ENCODE data around the gene SEMA4A. TPM values are rescaled to one million over a fixed set of nuclear protein-coding genes. Genes with fewer than 3 reads are reported as not detected.

SEMA4A gene
- polyA plus RNA-seq, 1 donor from 2014 or later, result 17.1 TPM

- H3K27ac ChIP-seq (ENCODE audit: low read length), result no peak overlapping the region
- no peaks in the 10 kb centered on the region for H3K9me3 ChIP-seq (ENCODE audit: low read length)
- H3K27me3 ChIP-seq (ENCODE audit: insufficient read depth, low read depth, low read length), result no peaks in the 10 kb centered on the region
- no peak overlapping the region for H2AFZ ChIP-seq (ENCODE audit: low read depth, low read length)
- no peaks in the 10 kb centered on the region for H4K20me1 ChIP-seq (ENCODE audit: insufficient read depth)
- no peak overlapping the region for H3K4me2 ChIP-seq (ENCODE audit: low read length)
- no peak overlapping the region for H3K9ac ChIP-seq (ENCODE audit: low read length)
- no peaks in the 10 kb centered on the region for H3K9me2 ChIP-seq (ENCODE audit: insufficient read depth, low read length)
- H3K79me2 ChIP-seq (replicated peaks; ENCODE audit: insufficient read depth, low read length), result peaks cover 14% of the 10 kb centered on the region
- H3K4me3 ChIP-seq (ENCODE audit: low read length), result no peak overlapping the region
- H3K36me3 ChIP-seq (ENCODE audit: insufficient read depth, low read length), result no peaks in the 10 kb centered on the region
- TF ChIP-seq MXI1 (conservative IDR thresholded peaks at IDR 0.05; ENCODE audit: poor library complexity, severe bottlenecking) (no peak), EP300 (conservative IDR thresholded peaks at IDR 0.05; ENCODE audit: poor library complexity, severe bottlenecking) (no peak), TAF1 (IDR thresholded peaks at IDR 0.05; ENCODE audit: low read depth) (no peak)
- no peaks in the 10 kb centered on the region for H3F3A ChIP-seq (ENCODE audit: insufficient read depth, low read length, poor library complexity, severe bottlenecking)
Measured at GRCh38 chr1:156217871-156218270, 64.5 kb downstream of the SEMA4A start.

- no peak for TF ChIP-seq MXI1 (conservative IDR thresholded peaks at IDR 0.05; ENCODE audit: poor library complexity, severe bottlenecking)
- no peak for TF ChIP-seq EP300 (conservative IDR thresholded peaks at IDR 0.05; ENCODE audit: poor library complexity, severe bottlenecking)
- TF ChIP-seq RAD21 (conservative IDR thresholded peaks at IDR 0.05), result no peak
- TF ChIP-seq EZH2 (IDR thresholded peaks at IDR 0.05; ENCODE audit: borderline replicate concordance, insufficient read depth, low read length, poor library complexity, severe bottlenecking), result no peak
- TF ChIP-seq, protein P1, sequence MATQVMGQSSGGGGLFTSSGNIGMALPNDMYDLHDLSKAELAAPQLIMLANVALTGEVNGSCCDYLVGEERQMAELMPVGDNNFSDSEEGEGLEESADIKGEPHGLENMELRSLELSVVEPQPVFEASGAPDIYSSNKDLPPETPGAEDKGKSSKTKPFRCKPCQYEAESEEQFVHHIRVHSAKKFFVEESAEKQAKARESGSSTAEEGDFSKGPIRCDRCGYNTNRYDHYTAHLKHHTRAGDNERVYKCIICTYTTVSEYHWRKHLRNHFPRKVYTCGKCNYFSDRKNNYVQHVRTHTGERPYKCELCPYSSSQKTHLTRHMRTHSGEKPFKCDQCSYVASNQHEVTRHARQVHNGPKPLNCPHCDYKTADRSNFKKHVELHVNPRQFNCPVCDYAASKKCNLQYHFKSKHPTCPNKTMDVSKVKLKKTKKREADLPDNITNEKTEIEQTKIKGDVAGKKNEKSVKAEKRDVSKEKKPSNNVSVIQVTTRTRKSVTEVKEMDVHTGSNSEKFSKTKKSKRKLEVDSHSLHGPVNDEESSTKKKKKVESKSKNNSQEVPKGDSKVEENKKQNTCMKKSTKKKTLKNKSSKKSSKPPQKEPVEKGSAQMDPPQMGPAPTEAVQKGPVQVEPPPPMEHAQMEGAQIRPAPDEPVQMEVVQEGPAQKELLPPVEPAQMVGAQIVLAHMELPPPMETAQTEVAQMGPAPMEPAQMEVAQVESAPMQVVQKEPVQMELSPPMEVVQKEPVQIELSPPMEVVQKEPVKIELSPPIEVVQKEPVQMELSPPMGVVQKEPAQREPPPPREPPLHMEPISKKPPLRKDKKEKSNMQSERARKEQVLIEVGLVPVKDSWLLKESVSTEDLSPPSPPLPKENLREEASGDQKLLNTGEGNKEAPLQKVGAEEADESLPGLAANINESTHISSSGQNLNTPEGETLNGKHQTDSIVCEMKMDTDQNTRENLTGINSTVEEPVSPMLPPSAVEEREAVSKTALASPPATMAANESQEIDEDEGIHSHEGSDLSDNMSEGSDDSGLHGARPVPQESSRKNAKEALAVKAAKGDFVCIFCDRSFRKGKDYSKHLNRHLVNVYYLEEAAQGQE (IDR thresholded peaks at IDR 0.05; ENCODE audit: borderline replicate concordance), result no peak
- no peak for TF ChIP-seq TAF1 (IDR thresholded peaks at IDR 0.05; ENCODE audit: low read depth)
- H4K20me1 ChIP-seq (ENCODE audit: insufficient read depth), result no peaks in the 10 kb centered on the region
- H2AFZ ChIP-seq (ENCODE audit: low read depth, low read length), result no peak overlapping the region
- H3K4me2 ChIP-seq (ENCODE audit: low read length), result no peak overlapping the region
- no peaks in the 10 kb centered on the region for H3K9me3 ChIP-seq (ENCODE audit: low read length)
- no peaks in the 10 kb centered on the region for H3K9me2 ChIP-seq (ENCODE audit: insufficient read depth, low read length)
- no peak overlapping the region for H3K27ac ChIP-seq (ENCODE audit: low read length)
- H3F3A ChIP-seq (ENCODE audit: insufficient read depth, low read length, poor library complexity, severe bottlenecking), result no peaks in the 10 kb centered on the region
- no peak overlapping the region for H3K9ac ChIP-seq (ENCODE audit: low read length)
- H3K27me3 ChIP-seq (ENCODE audit: insufficient read depth, low read depth, low read length), result no peaks in the 10 kb centered on the region
- no peak overlapping the region for H3K4me3 ChIP-seq (ENCODE audit: low read length)
- peaks cover 7% of the 10 kb centered on the region for H3K79me2 ChIP-seq (replicated peaks; ENCODE audit: insufficient read depth, low read length)
- no peaks in the 10 kb centered on the region for H3K36me3 ChIP-seq (ENCODE audit: insufficient read depth, low read length)
Measured at GRCh38 chr1:156220226-156220625, 66.8 kb downstream of the SEMA4A start.

GRCh38 chr1:156221986-156222692, 68.8 kb downstream of the SEMA4A start:
- H3F3A ChIP-seq (ENCODE audit: insufficient read depth, low read length, poor library complexity, severe bottlenecking), result no peaks in the 10 kb centered on the region
- no peak overlapping the region for H3K27ac ChIP-seq (ENCODE audit: low read length)
- H3K79me2 ChIP-seq (replicated peaks; ENCODE audit: insufficient read depth, low read length), result peaks cover 3% of the 10 kb centered on the region
- TF ChIP-seq TAF1 (IDR thresholded peaks at IDR 0.05; ENCODE audit: low read depth), result no peak
- TF ChIP-seq POLR2AphosphoS5 (IDR thresholded peaks at IDR 0.05), result no peak
- TF ChIP-seq EZH2 (IDR thresholded peaks at IDR 0.05; ENCODE audit: borderline replicate concordance, insufficient read depth, low read length, poor library complexity, severe bottlenecking), result no peak
- no peak for TF ChIP-seq RAD21 (conservative IDR thresholded peaks at IDR 0.05)
- TF ChIP-seq, protein P1 (IDR thresholded peaks at IDR 0.05; ENCODE audit: borderline replicate concordance), result no peak
- TF ChIP-seq SMC3 (conservative IDR thresholded peaks at IDR 0.05; ENCODE audit: poor library complexity), result no peak
- no peak for TF ChIP-seq EP300 (conservative IDR thresholded peaks at IDR 0.05; ENCODE audit: poor library complexity, severe bottlenecking)
- H3K27me3 ChIP-seq (ENCODE audit: insufficient read depth, low read depth, low read length), result no peaks in the 10 kb centered on the region
- H3K9ac ChIP-seq (ENCODE audit: low read length), result no peak overlapping the region
- H4K20me1 ChIP-seq (ENCODE audit: insufficient read depth), result no peaks in the 10 kb centered on the region
- H3K4me3 ChIP-seq (ENCODE audit: low read length), result no peak overlapping the region
- no peaks in the 10 kb centered on the region for H3K9me3 ChIP-seq (ENCODE audit: low read length)
- H3K4me2 ChIP-seq (ENCODE audit: low read length), result no peak overlapping the region
- H2AFZ ChIP-seq (ENCODE audit: low read depth, low read length), result no peak overlapping the region
- H3K9me2 ChIP-seq (ENCODE audit: insufficient read depth, low read length), result no peaks in the 10 kb centered on the region
- H3K36me3 ChIP-seq (ENCODE audit: insufficient read depth, low read length), result no peaks in the 10 kb centered on the region

All from neural cell (in vitro differentiated cells).